Sigmoid colon (tissue), 7 donors: ENCODE measurements around the gene ADGRG6. TPM values are rescaled to one million over a fixed set of nuclear protein-coding genes. Genes with fewer than 3 reads are reported as not detected.
"Not testable (repeated sequence)": the region's sequence is repeated elsewhere in the genome, so short reads cannot be mapped to it uniquely, and the experiment has no call there.

ENCODE experiments used
- DNase-seq: peaks from one replicate; pipeline ENCODE4 v3.0.0-alpha.2; 2019
- H3K27ac ChIP-seq, 4 donors: fragments of 200-600 bp; sonication (generic); one replicate each; pipeline ENCODE4 v1.5.1; 2016 to 2019; ENCODE audit warnings: mild to moderate bottlenecking in 1 of 4
- H3K27me3 ChIP-seq, 3 donors: fragments of 200-600 bp; sonication (generic); one replicate each; pipeline ENCODE4 v1.5.1; 2019; ENCODE audit warnings: mild to moderate bottlenecking in 1 of 3
- H3K36me3 ChIP-seq, 4 donors: fragments of 200-600 bp; sonication (generic); one replicate each; pipeline ENCODE4 v1.5.1; 2016 to 2019
- H3K4me1 ChIP-seq, 4 donors: fragments of 200-600 bp; sonication (generic); one replicate each; pipeline ENCODE4 v1.5.1; 2017 to 2019
- H3K4me3 ChIP-seq, 4 donors: fragments of 200-600 bp; sonication (generic); one replicate each; pipeline ENCODE4 v1.5.1; 2017 to 2019; ENCODE audit warnings: mild to moderate bottlenecking in 2 of 4, moderate library complexity in 1 of 4
- H3K9me3 ChIP-seq, 4 donors: fragments of 200-600 bp in 3 of 4; sonication (generic) in 3 of 4; one replicate each; pipeline versions ENCODE4 v1.5.1 to v1.6.1; 2013 to 2019
- EP300 ChIP-seq, 4 donors: sonication (generic); formaldehyde crosslinking; IDR thresholded peaks; one replicate each; pipeline ENCODE4 v1.6.1; 2017; ENCODE audit warnings: antibody characterized with exemption in 4 of 4
- POLR2A ChIP-seq, 2 donors: fragments of 450-650 bp; IDR thresholded peaks; one replicate each; pipeline ENCODE4 v1.6.1; 2016; ENCODE audit warnings: antibody characterized with exemption in 2 of 2, mild to moderate bottlenecking in 2 of 2, moderate library complexity in 2 of 2
- POLR2AphosphoS5 ChIP-seq, 4 donors: sonication (generic); formaldehyde crosslinking; IDR thresholded peaks; one replicate each; pipeline ENCODE4 v1.6.1; 2017; ENCODE audit warnings: antibody characterized with exemption in 4 of 4
- WGBS, 2 donors: extraction: QIAGEN DNeasy Blood & Tissue Kit; methylation state at CpG; one replicate each; pipeline ENCODE4 v1.1.7; 2013; 5-methylcytosine and 5-hydroxymethylcytosine counted together
- intact Hi-C: fragments of 100-400 bp; cut with DNase I; formaldehyde crosslinking; loops from one replicate; pipeline ENCODE4 v1.15.1; 2023
- polyA plus RNA-seq, 3 donors: library from polyadenylated mRNA; stranded (reverse); fragments of 200-250 nt; gene quantifications; one replicate each; pipeline ENCODE4 v1.2.3, GENCODE V29; 2013
- total RNA-seq, 4 donors: library from RNA; depleted of rRNA; stranded (reverse); fragments of >200 nt; gene quantifications; one replicate each; pipeline ENCODE4 v1.1.0, GENCODE V29; 2016
- TF ChIP-seq, protein P1 (sequence below), 4 experiments: fragments of 450-650 bp in 3 of 4; fragments of 200-600 bp in 1 of 4; IDR thresholded peaks; one replicate each; pipeline ENCODE4 v1.5.1; 2016 to 2019; ENCODE audit warnings: antibody characterized with exemption in 4 of 4, mild to moderate bottlenecking in 3 of 4, moderate library complexity in 2 of 4
- donor health status: healthy with polysubstance abuse.
- donor health status: Bipolar disorder and iron deficiency.
- donor health status: healthy.

The ADGRG6 gene
- total and polyA plus RNA-seq, 7 donors, result 0.60 to 17.6 (median 12.6) TPM

DNA sequence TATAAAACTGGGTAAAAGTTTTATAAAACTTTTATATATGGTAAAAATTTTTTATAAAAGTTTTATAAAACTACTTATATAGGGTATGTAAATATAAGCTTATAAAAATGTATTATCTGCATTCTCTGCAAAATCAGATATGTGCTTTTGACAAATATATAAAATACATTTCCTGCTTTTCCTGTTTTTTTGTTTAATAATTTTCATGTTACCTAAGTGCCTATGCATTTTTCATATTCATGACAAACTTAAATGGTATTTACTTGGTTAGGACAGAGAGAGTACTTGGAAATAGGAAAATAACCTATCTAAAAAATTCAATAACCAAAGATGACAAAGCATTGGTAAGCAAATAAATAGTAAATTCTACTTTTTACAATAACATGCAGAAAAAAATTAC, 41.2 kb downstream of the ADGRG6 start:
- H3K27ac ChIP-seq, result no peak overlapping the region
- intact Hi-C loops, result no loop called here
- H3K36me3 ChIP-seq, result no peaks in the 10 kb centered on the region
- DNase-seq, result no peak
- no peaks in the 10 kb centered on the region for H3K27me3 ChIP-seq
- no peak overlapping the region for H3K4me3 ChIP-seq
- no peaks in the 10 kb centered on the region for H3K9me3 ChIP-seq
- no peaks in the 10 kb centered on the region for H3K4me1 ChIP-seq
- TF ChIP-seq POLR2A (IDR thresholded peaks at IDR 0.05), result no peak
- TF ChIP-seq EP300 (IDR thresholded peaks at IDR 0.05), result no peak
- TF ChIP-seq, protein P1, sequence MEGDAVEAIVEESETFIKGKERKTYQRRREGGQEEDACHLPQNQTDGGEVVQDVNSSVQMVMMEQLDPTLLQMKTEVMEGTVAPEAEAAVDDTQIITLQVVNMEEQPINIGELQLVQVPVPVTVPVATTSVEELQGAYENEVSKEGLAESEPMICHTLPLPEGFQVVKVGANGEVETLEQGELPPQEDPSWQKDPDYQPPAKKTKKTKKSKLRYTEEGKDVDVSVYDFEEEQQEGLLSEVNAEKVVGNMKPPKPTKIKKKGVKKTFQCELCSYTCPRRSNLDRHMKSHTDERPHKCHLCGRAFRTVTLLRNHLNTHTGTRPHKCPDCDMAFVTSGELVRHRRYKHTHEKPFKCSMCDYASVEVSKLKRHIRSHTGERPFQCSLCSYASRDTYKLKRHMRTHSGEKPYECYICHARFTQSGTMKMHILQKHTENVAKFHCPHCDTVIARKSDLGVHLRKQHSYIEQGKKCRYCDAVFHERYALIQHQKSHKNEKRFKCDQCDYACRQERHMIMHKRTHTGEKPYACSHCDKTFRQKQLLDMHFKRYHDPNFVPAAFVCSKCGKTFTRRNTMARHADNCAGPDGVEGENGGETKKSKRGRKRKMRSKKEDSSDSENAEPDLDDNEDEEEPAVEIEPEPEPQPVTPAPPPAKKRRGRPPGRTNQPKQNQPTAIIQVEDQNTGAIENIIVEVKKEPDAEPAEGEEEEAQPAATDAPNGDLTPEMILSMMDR (IDR thresholded peaks at IDR 0.05), result no peak
- no peak for TF ChIP-seq POLR2AphosphoS5 (IDR thresholded peaks at IDR 0.05)

DNA sequence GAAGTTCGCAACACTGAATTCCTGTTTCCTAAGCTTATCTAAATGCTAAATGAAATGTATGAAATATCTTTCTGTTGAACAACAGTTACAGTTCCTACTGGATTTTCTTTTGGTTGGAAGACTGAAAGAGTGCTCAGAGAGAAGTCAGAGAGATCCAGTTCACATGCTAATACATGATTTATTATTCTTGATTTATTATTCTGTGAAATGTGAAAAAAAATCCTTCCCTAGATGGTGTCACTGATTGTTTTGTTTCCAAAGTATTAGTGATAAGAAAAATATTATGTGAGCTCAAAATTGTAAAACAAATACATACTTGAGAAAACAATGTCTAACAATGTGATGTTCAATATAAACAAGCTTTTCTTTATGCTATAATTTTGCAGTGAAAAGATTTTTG, 42.1 kb downstream of the ADGRG6 start:
- Histone ChIP-seq H3K9me3 (no peaks in the 10 kb centered on the region), H3K4me3 (no peak overlapping the region), H3K27me3 (no peaks in the 10 kb centered on the region), H3K36me3 (no peaks in the 10 kb centered on the region), H3K27ac (no peak overlapping the region), H3K4me1 (no peaks in the 10 kb centered on the region)
- DNase-seq, result no peak
- TF ChIP-seq POLR2A (IDR thresholded peaks at IDR 0.05), result no peak
- no peak for TF ChIP-seq EP300 (IDR thresholded peaks at IDR 0.05)
- no peak for TF ChIP-seq POLR2AphosphoS5 (IDR thresholded peaks at IDR 0.05)
- TF ChIP-seq, protein P1 (IDR thresholded peaks at IDR 0.05), result no peak
- WGBS, 2 donors, result 93 to 100% methylated on average over 1 of the region's 1 CpG
- intact Hi-C loops, result no loop called here

DNA sequence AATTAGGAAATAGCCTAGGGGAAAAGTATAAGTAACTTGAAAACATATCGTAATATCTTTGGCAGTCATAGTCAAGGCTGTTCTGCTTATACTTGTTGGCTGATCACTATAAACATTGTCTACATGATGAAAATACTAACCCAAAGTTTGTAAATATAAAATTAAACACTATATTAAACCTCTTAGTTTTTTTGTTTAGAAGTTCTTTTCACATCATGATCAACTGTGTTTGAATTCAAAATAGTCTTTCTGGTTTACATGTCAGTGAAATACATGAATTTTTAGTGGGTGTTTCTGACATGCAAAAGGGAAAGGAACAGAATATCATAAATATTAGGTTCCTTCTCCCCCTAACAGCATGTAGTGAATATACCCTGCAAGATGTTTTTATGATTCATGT, 43.5 kb downstream of the ADGRG6 start:
- H3K9me3 ChIP-seq, result no peaks in the 10 kb centered on the region
- TF ChIP-seq EP300 (IDR thresholded peaks at IDR 0.05), result no peak
- TF ChIP-seq, protein P1 (IDR thresholded peaks at IDR 0.05), result no peak
- TF ChIP-seq POLR2AphosphoS5 (IDR thresholded peaks at IDR 0.05), result no peak
- no peak for TF ChIP-seq POLR2A (IDR thresholded peaks at IDR 0.05)
- no peaks in the 10 kb centered on the region for H3K36me3 ChIP-seq
- intact Hi-C loops, result no loop called here
- no peaks in the 10 kb centered on the region for H3K27me3 ChIP-seq
- H3K4me1 ChIP-seq, result no peaks in the 10 kb centered on the region
- WGBS, 2 donors, result 79 to 82% methylated on average over 1 of the region's 1 CpG
- no peak overlapping the region for H3K27ac ChIP-seq
- no peak for DNase-seq
- H3K4me3 ChIP-seq, result no peak overlapping the region

DNA sequence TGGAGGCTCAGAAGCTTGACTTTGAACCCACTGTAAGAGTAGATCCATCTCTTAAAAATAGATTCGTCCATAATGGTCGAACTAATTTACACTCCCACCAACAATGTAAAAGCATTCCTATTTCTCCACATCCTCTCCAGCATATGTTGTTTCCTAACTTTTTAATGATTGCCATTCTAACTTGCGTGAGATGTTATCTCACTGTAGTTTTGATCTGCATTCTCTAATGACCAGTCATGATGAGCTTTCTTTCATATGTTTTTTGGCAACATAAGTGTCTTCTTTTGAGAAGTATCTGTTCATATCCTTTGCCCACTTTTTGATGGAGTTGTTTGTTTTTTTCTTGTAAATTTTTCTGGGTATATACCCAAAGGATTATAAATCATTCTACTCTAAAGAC, 44.4 kb downstream of the ADGRG6 start:
- 75 to 76% methylated on average over 3 of the region's 3 CpGs for WGBS, 2 donors
- H3K36me3 ChIP-seq, intact Hi-C loops, H3K4me3 ChIP-seq, H3K27me3 ChIP-seq, DNase-seq, H3K4me1 ChIP-seq, H3K9me3 ChIP-seq, H3K27ac ChIP-seq: not testable (repeated sequence)

DNA sequence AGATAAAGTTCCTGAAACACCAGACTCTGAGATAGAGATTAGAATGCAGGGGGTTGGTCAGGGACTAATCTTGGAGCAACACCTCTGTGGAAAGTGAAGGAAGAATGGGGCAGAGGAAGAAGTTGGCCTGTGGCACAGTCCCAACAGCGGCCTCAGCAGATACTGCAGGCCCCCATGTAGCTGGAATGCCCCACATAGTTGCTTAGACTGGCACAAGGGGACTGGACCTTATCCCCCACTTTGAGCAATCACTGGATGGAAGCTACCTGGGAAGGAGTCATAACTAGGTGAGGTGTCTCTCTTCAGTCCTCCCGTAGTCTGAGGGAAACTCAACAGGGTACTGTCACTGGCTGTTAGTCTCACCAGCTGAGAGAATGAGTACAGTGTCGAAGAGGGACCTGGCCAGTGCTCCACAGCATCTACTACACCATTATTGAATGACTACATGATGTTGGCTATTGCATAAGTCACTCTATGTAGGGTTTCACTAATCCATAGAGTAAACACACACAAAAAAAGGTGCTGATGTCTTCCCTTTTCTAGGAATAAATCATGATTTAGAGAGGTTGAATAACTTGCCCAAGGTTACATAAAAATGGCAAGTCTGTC, 47.5 kb downstream of the ADGRG6 start:
- Histone ChIP-seq H3K4me3 (no peak overlapping the region), H3K36me3 (no peaks in the 10 kb centered on the region), H3K4me1 (no peaks in the 10 kb centered on the region), H3K27me3 (no peaks in the 10 kb centered on the region), H3K9me3 (no peaks in the 10 kb centered on the region), H3K27ac (no peak overlapping the region)
- TF ChIP-seq EP300 (IDR thresholded peaks at IDR 0.05) (no peak), POLR2AphosphoS5 (IDR thresholded peaks at IDR 0.05) (no peak), POLR2A (IDR thresholded peaks at IDR 0.05) (no peak)
- TF ChIP-seq, protein P1 (IDR thresholded peaks at IDR 0.05), result no peak
- WGBS, 2 donors, result 91 to 92% methylated on average over 3 of the region's 3 CpGs
- intact Hi-C loops, result no loop called here
- no peak for DNase-seq
